ENCODE results near the gene UROC1.

- TF ChIP-seq EZH2phosphoT487 (IDR thresholded peaks at IDR 0.05; ENCODE audit: borderline replicate concordance, low read depth) (no peak), RAD21 (IDR thresholded peaks at IDR 0.05; ENCODE audit: low read length) (no peak)
- TF ChIP-seq, protein P1, sequence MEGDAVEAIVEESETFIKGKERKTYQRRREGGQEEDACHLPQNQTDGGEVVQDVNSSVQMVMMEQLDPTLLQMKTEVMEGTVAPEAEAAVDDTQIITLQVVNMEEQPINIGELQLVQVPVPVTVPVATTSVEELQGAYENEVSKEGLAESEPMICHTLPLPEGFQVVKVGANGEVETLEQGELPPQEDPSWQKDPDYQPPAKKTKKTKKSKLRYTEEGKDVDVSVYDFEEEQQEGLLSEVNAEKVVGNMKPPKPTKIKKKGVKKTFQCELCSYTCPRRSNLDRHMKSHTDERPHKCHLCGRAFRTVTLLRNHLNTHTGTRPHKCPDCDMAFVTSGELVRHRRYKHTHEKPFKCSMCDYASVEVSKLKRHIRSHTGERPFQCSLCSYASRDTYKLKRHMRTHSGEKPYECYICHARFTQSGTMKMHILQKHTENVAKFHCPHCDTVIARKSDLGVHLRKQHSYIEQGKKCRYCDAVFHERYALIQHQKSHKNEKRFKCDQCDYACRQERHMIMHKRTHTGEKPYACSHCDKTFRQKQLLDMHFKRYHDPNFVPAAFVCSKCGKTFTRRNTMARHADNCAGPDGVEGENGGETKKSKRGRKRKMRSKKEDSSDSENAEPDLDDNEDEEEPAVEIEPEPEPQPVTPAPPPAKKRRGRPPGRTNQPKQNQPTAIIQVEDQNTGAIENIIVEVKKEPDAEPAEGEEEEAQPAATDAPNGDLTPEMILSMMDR (IDR thresholded peaks at IDR 0.05), result no peak
These were observed 71.3 kb downstream of the UROC1 start for GRCh38 chr3:126446301-126446700.
